GM23338 (cell line): Measurements from ENCODE around the gene BICC1.

ENCODE experiments used
- CREB1 ChIP-seq: fragments of 250-450 bp; sonication (Bioruptor Pico); IDR thresholded peaks from 2 replicates; pipeline ENCODE4 v1.5.0; 2020; ENCODE audit warnings: low read depth, mild to moderate bottlenecking, moderate library complexity
- CTCF ChIP-seq, 2 experiments: fragments of 200-600 bp in 1 of 2; sonication (generic) in 1 of 2; conservative IDR thresholded peaks; 2 replicates each; pipeline versions ENCODE4 v1.5.1 to v1.6.1; 2016 to 2017; ENCODE audit warnings: antibody characterized with exemption in 2 of 2, low read depth in 2 of 2, mild to moderate bottlenecking in 2 of 2, moderate library complexity in 1 of 2
- ETS1 ChIP-seq: IDR thresholded peaks from 2 replicates; pipeline ENCODE4 v1.6.1; 2016; ENCODE audit warnings: antibody characterized with exemption
- EZH2 ChIP-seq: fragments of 200-600 bp; sonication (generic); IDR thresholded peaks from one replicate; pipeline ENCODE4 v1.8.0; 2017; ENCODE audit warnings: antibody characterized with exemption, mild to moderate bottlenecking, low read depth; ENCODE audit not compliant: unreplicated experiment
- EZH2phosphoT487 ChIP-seq: fragments of 200-600 bp; sonication (generic); IDR thresholded peaks from one replicate; pipeline ENCODE4 v1.8.1; 2018; ENCODE audit warnings: antibody characterized with exemption; ENCODE audit not compliant: unreplicated experiment
- JUNB ChIP-seq: IDR thresholded peaks from one replicate; pipeline ENCODE4 v1.6.1; 2016; ENCODE audit warnings: antibody characterized with exemption; ENCODE audit not compliant: unreplicated experiment
- NANOG ChIP-seq: IDR thresholded peaks from 2 replicates; pipeline ENCODE4 v1.6.1; 2016; ENCODE audit warnings: antibody characterized with exemption, borderline replicate concordance
- POLR2AphosphoS5 ChIP-seq: IDR thresholded peaks from 2 replicates; pipeline ENCODE4 v1.6.1; 2016; ENCODE audit warnings: antibody characterized with exemption, low read depth
- REST ChIP-seq: IDR thresholded peaks from one replicate; pipeline ENCODE4 v1.6.1; 2018; ENCODE audit warnings: antibody characterized with exemption; ENCODE audit not compliant: unreplicated experiment
- STAT1 ChIP-seq: IDR thresholded peaks from one replicate; pipeline ENCODE4 v1.6.1; 2016; ENCODE audit warnings: antibody characterized with exemption; ENCODE audit not compliant: unreplicated experiment

GRCh38 chr10:58516671-58517070 lies 4.0 kb downstream of the BICC1 start:
- no peak for TF ChIP-seq CTCF (conservative IDR thresholded peaks at IDR 0.05; ENCODE audit: low read depth in 2 of 2)
- no peak for TF ChIP-seq REST
- no peak for TF ChIP-seq JUNB
- TF ChIP-seq POLR2AphosphoS5, result no peak
- no peak for TF ChIP-seq EZH2
- TF ChIP-seq EZH2phosphoT487, result no peak
- TF ChIP-seq CREB1 (CRISPR knock-in tag), result no peak
- TF ChIP-seq NANOG, result no peak
- no peak for TF ChIP-seq STAT1
- TF ChIP-seq ETS1, result no peak
